Neuron (in vitro differentiated cells): ENCODE data around the gene RBMS3.

Source experiments
- H2AFZ ChIP-seq: one replicate; pipeline ENCODE4 v1.6.1; 2013; ENCODE audit warnings: low read depth, mild to moderate bottlenecking, inconsistent platforms, low read length, moderate library complexity
- H3K27me3 ChIP-seq: one replicate; pipeline ENCODE4 v1.6.1; 2013; ENCODE audit warnings: low read length; ENCODE audit not compliant: insufficient read depth
- H3K36me3 ChIP-seq: one replicate; pipeline ENCODE4 v1.6.1; 2013; ENCODE audit warnings: low read length; ENCODE audit not compliant: insufficient read depth
- H3K4me1 ChIP-seq: one replicate; pipeline ENCODE4 v1.6.1; 2013; ENCODE audit warnings: low read length; ENCODE audit not compliant: insufficient read depth
- H3K4me3 ChIP-seq: 2 replicates; pipeline ENCODE4 v1.5.1; 2013; ENCODE audit warnings: mild to moderate bottlenecking, low read length, moderate library complexity
- H3K9me3 ChIP-seq: one replicate; pipeline ENCODE4 v1.6.1; 2013; ENCODE audit warnings: low read length

Gene RBMS3

GRCh38 chr3:29619676-29620075 is 338.8 kb downstream of the RBMS3 start:
- Histone ChIP-seq H3K36me3 (no peaks in the 10 kb centered on the region), H3K4me1 (peaks cover 5% of the 10 kb centered on the region), H3K9me3 (peaks cover 1% of the 10 kb centered on the region), H2AFZ (no peak overlapping the region), H3K27me3 (no peaks in the 10 kb centered on the region), H3K4me3 (no peak overlapping the region)

- Histone ChIP-seq H3K36me3 (no peaks in the 10 kb centered on the region), H2AFZ (no peak overlapping the region), H3K4me1 (peaks cover 2% of the 10 kb centered on the region), H3K27me3 (no peaks in the 10 kb centered on the region), H3K4me3 (no peak overlapping the region), H3K9me3 (peaks cover 1% of the 10 kb centered on the region)
These were observed 346.6 kb downstream of the RBMS3 start for GRCh38 chr3:29627136-29628117.

GRCh38 chr3:29628795-29629194 is 347.9 kb downstream of the RBMS3 start:
- Histone ChIP-seq H3K4me1 (peaks cover 2% of the 10 kb centered on the region), H3K27me3 (no peaks in the 10 kb centered on the region), H2AFZ (no peak overlapping the region), H3K9me3 (no peaks in the 10 kb centered on the region), H3K4me3 (no peak overlapping the region), H3K36me3 (no peaks in the 10 kb centered on the region)

- H3K4me1 ChIP-seq = peaks cover 2% of the 10 kb centered on the region
- H3K4me3 ChIP-seq = no peak overlapping the region
- H3K36me3 ChIP-seq = no peaks in the 10 kb centered on the region
- no peaks in the 10 kb centered on the region for H3K27me3 ChIP-seq
- H2AFZ ChIP-seq = no peak overlapping the region
- no peaks in the 10 kb centered on the region for H3K9me3 ChIP-seq
These were observed 355.0 kb downstream of the RBMS3 start for GRCh38 chr3:29635888-29636287.

GRCh38 chr3:29637068-29637467 is 356.2 kb downstream of the RBMS3 start:
- Histone ChIP-seq H3K36me3 (no peaks in the 10 kb centered on the region), H3K4me3 (no peak overlapping the region), H2AFZ (no peak overlapping the region), H3K4me1 (no peaks in the 10 kb centered on the region), H3K9me3 (no peaks in the 10 kb centered on the region), H3K27me3 (no peaks in the 10 kb centered on the region)

GRCh38 chr3:29639578-29640290 is 358.9 kb downstream of the RBMS3 start:
- H2AFZ ChIP-seq = no peak overlapping the region
- H3K9me3 ChIP-seq = no peaks in the 10 kb centered on the region
- H3K4me3 ChIP-seq = no peak overlapping the region
- no peaks in the 10 kb centered on the region for H3K36me3 ChIP-seq
- H3K27me3 ChIP-seq = no peaks in the 10 kb centered on the region
- peaks cover under 1% of the 10 kb centered on the region for H3K4me1 ChIP-seq

- Histone ChIP-seq H3K4me1 (peaks cover 10% of the 10 kb centered on the region), H3K4me3 (no peak overlapping the region), H2AFZ (no peak overlapping the region), H3K27me3 (no peaks in the 10 kb centered on the region), H3K36me3 (no peaks in the 10 kb centered on the region), H3K9me3 (no peaks in the 10 kb centered on the region)
These were observed 361.6 kb downstream of the RBMS3 start for GRCh38 chr3:29642393-29643033.

GRCh38 chr3:29643034-29643425 is 362.2 kb downstream of the RBMS3 start:
- no peak overlapping the region for H2AFZ ChIP-seq
- peaks cover 10% of the 10 kb centered on the region for H3K4me1 ChIP-seq
- no peaks in the 10 kb centered on the region for H3K36me3 ChIP-seq
- no peaks in the 10 kb centered on the region for H3K9me3 ChIP-seq
- no peak overlapping the region for H3K4me3 ChIP-seq
- no peaks in the 10 kb centered on the region for H3K27me3 ChIP-seq

GRCh38 chr3:29644261-29644660 is 363.4 kb downstream of the RBMS3 start:
- Histone ChIP-seq H3K9me3 (no peaks in the 10 kb centered on the region), H3K4me1 (peaks cover 10% of the 10 kb centered on the region), H3K36me3 (no peaks in the 10 kb centered on the region), H2AFZ (no peak overlapping the region), H3K4me3 (no peak overlapping the region), H3K27me3 (no peaks in the 10 kb centered on the region)

GRCh38 chr3:29644956-29645636 is 364.2 kb downstream of the RBMS3 start:
- Histone ChIP-seq H3K27me3 (no peaks in the 10 kb centered on the region), H3K36me3 (no peaks in the 10 kb centered on the region), H3K4me3 (no peak overlapping the region)

GRCh38 chr3:29646043-29646442 is 365.2 kb downstream of the RBMS3 start:
- no peaks in the 10 kb centered on the region for H3K9me3 ChIP-seq
- H3K4me3 ChIP-seq = no peak overlapping the region
- no peaks in the 10 kb centered on the region for H3K36me3 ChIP-seq
- H3K4me1 ChIP-seq = peaks cover 10% of the 10 kb centered on the region
- H3K27me3 ChIP-seq = no peaks in the 10 kb centered on the region
- H2AFZ ChIP-seq = no peak overlapping the region

More at GRCh38 chr3:29644956-29645636, 364.2 kb downstream of the RBMS3 start:
- H3K4me1 ChIP-seq = peaks cover 10% of the 10 kb centered on the region
- no peaks in the 10 kb centered on the region for H3K9me3 ChIP-seq
- no peak overlapping the region for H2AFZ ChIP-seq

- peaks cover 18% of the 10 kb centered on the region for H3K4me1 ChIP-seq
- no peaks in the 10 kb centered on the region for H3K36me3 ChIP-seq
- H3K4me3 ChIP-seq = no peak overlapping the region
- no peak overlapping the region for H2AFZ ChIP-seq
- no peaks in the 10 kb centered on the region for H3K9me3 ChIP-seq
- H3K27me3 ChIP-seq = no peaks in the 10 kb centered on the region
These were observed 369.1 kb downstream of the RBMS3 start for GRCh38 chr3:29649815-29650547.
